SK-N-SH (cell line): ENCODE data around the gene BMPR1A. TPM values are rescaled to one million over a fixed set of nuclear protein-coding genes. Genes with fewer than 3 reads are reported as not detected.

Source experiments
- CTCF ChIA-PET: fragments of 300-600, 350-600 bp; formaldehyde crosslinking; extraction: SDS; loops from one replicate; lab custom pipeline; 2021; lab: Yijun Ruan, JAX
- POLR2A ChIA-PET: fragments of 350-600 bp; sonication (Branson Sonifier 250); formaldehyde crosslinking; extraction: SDS; loops from one replicate; lab custom pipeline; 2020; ENCODE audit warnings: antibody characterized with exemption, inconsistent platforms; lab: Yijun Ruan, JAX
- DNase-seq: peaks from one replicate; pipeline ENCODE4 v3.0.0; 2012
- H2AFZ ChIP-seq: fragments of 200-600 bp; sonication (generic); 2 replicates; pipeline ENCODE4 v1.8.1; 2016; ENCODE audit warnings: antibody characterized with exemption, mild to moderate bottlenecking, low read depth
- H3F3A ChIP-seq: fragments of 200-600 bp; sonication (generic); replicated peaks from 2 replicates; pipeline ENCODE3; 2016; ENCODE audit warnings: antibody characterized with exemption, mild to moderate bottlenecking; ENCODE audit not compliant: insufficient read depth
- H3K27ac ChIP-seq, 2 experiments: fragments of 200-500 bp in 1 of 2; fragments of 200-600 bp in 1 of 2; sonication (Bioruptor generic) in 1 of 2; sonication (generic), shearing (Covaris generic) in 1 of 2; 2 replicates each; pipeline versions ENCODE4 v1.5.1 to v1.6.1; 2014 to 2016; ENCODE audit warnings: low read depth in 2 of 2, inconsistent platforms in 1 of 2, low read length in 1 of 2, mild to moderate bottlenecking in 1 of 2, mixed read lengths in 1 of 2
- H3K27me3 ChIP-seq: fragments of 200-600 bp; sonication (generic), shearing (Covaris generic); 2 replicates; pipeline ENCODE4 v1.6.1; 2016; ENCODE audit warnings: mixed run types; ENCODE audit not compliant: insufficient read depth
- H3K36me3 ChIP-seq, 2 experiments: fragments of 200-500 bp in 1 of 2; fragments of 200-600 bp in 1 of 2; sonication (Bioruptor generic) in 1 of 2; sonication (generic) in 1 of 2; replicated peaks in 1 of 2; 2 replicates each; pipeline versions ENCODE3 to v1.5.1; 2014 to 2016; ENCODE audit warnings: low read length in 1 of 2, mild to moderate bottlenecking in 1 of 2; ENCODE audit not compliant: insufficient read depth in 2 of 2, control insufficient read depth in 1 of 2
- H3K4me1 ChIP-seq, 2 experiments: fragments of 200-500 bp in 1 of 2; fragments of 200-600 bp in 1 of 2; sonication (Bioruptor generic) in 1 of 2; sonication (generic), shearing (Covaris generic) in 1 of 2; 2 replicates each; pipeline versions ENCODE4 v1.5.1 to v1.6.1; 2014 to 2016; ENCODE audit warnings: low read depth in 1 of 2, low read length in 1 of 2, mixed run types in 1 of 2; ENCODE audit not compliant: insufficient read depth in 2 of 2, control insufficient read depth in 1 of 2
- H3K4me2 ChIP-seq: fragments of 200-600 bp; sonication (generic), shearing (Covaris generic); 2 replicates; pipeline ENCODE4 v1.6.1; 2017; ENCODE audit warnings: mixed run types
- H3K4me3 ChIP-seq, 2 experiments: fragments of 200-500 bp in 1 of 2; fragments of 200-600 bp in 1 of 2; sonication (Bioruptor generic) in 1 of 2; sonication (generic), shearing (Covaris generic) in 1 of 2; 2 replicates each; pipeline versions ENCODE4 v1.5.1 to v1.8.1; 2014 to 2016; ENCODE audit warnings: low read depth in 2 of 2, inconsistent platforms in 1 of 2, low read length in 1 of 2, mild to moderate bottlenecking in 1 of 2, mixed read lengths in 1 of 2, moderate library complexity in 1 of 2
- H3K79me2 ChIP-seq: fragments of 200-600 bp; sonication (generic); 2 replicates; pipeline ENCODE4 v1.8.1; 2017; ENCODE audit warnings: mild to moderate bottlenecking; ENCODE audit not compliant: insufficient read depth
- H3K9ac ChIP-seq: fragments of 200-600 bp; sonication (generic); 2 replicates; pipeline ENCODE4 v1.6.1; 2017; ENCODE audit warnings: mixed run types
- H3K9me2 ChIP-seq: fragments of 200-600 bp; sonication (generic); 2 replicates; pipeline ENCODE4 v1.6.1; 2017; ENCODE audit warnings: mixed run types
- H3K9me3 ChIP-seq: fragments of 200-600 bp; sonication (generic); 2 replicates; pipeline ENCODE4 v1.6.1; 2017; ENCODE audit warnings: mixed run types, mild to moderate bottlenecking, moderate library complexity
- H4K20me1 ChIP-seq: fragments of 200-600 bp; sonication (generic); 2 replicates; pipeline ENCODE4 v1.6.1; 2017; ENCODE audit warnings: mild to moderate bottlenecking, mixed run types; ENCODE audit not compliant: insufficient read depth
- ELF1 ChIP-seq: IDR thresholded peaks from 2 replicates; pipeline ENCODE4 v1.4.0; 2012
- EP300 ChIP-seq, 2 experiments: IDR thresholded peaks; 2 replicates each; pipeline versions ENCODE4 v1.4.0 to v1.6.1; 2012; ENCODE audit warnings: borderline replicate concordance in 1 of 2, low read depth in 1 of 2, low read length in 1 of 2
- FOSL2 ChIP-seq: IDR thresholded peaks from 2 replicates; pipeline ENCODE4 v1.4.0; 2012; ENCODE audit warnings: low read depth, mild to moderate bottlenecking, moderate library complexity, borderline replicate concordance
- FOXJ3 ChIP-seq: sonication (generic); formaldehyde crosslinking; IDR thresholded peaks from 2 replicates; pipeline ENCODE4 v1.5.1; 2020; ENCODE audit warnings: mild to moderate bottlenecking, missing genetic modification reagents
- MAX ChIP-seq: IDR thresholded peaks from 2 replicates; pipeline ENCODE4 v1.4.0; 2012; ENCODE audit warnings: low read depth
- MEF2A ChIP-seq: IDR thresholded peaks from 2 replicates; pipeline ENCODE4 v1.4.0; 2012; ENCODE audit warnings: low read depth, borderline replicate concordance
- NRF1 ChIP-seq: IDR thresholded peaks from 2 replicates; pipeline ENCODE4 v1.6.1; 2012; ENCODE audit warnings: low read depth, mild to moderate bottlenecking, low read length
- PBX3 ChIP-seq: IDR thresholded peaks from 2 replicates; pipeline ENCODE4; 2012
- RCOR1 ChIP-seq: fragments of 150-350 bp; IDR thresholded peaks from 2 replicates; pipeline ENCODE4 v1.6.1; 2017; ENCODE audit warnings: antibody characterized with exemption, low read length
- RFX5 ChIP-seq: IDR thresholded peaks from 2 replicates; pipeline ENCODE4 v1.6.1; 2012; ENCODE audit warnings: mild to moderate bottlenecking, improper control_type of control experiment, low read length
- SIN3A ChIP-seq: IDR thresholded peaks from 2 replicates; pipeline ENCODE4 v1.6.1; 2012; ENCODE audit warnings: low read depth, mild to moderate bottlenecking, low read length, moderate library complexity, borderline replicate concordance
- TAF1 ChIP-seq: IDR thresholded peaks from 2 replicates; pipeline ENCODE4 v1.6.1; 2012; ENCODE audit warnings: low read depth, mild to moderate bottlenecking, low read length, moderate library complexity, borderline replicate concordance
- TCF12 ChIP-seq: IDR thresholded peaks from 2 replicates; pipeline ENCODE4 v1.4.0; 2012
- YY1 ChIP-seq: IDR thresholded peaks from 2 replicates; pipeline ENCODE4 v1.4.0; 2012; ENCODE audit warnings: low read depth, mild to moderate bottlenecking
- WGBS: methylation state at CpG from one replicate; pipeline ENCODE4 v1.1.6; 2017; ENCODE audit warnings: low lambda C conversion rate; 5-methylcytosine and 5-hydroxymethylcytosine counted together
- polyA plus RNA-seq, 3 experiments: library from polyadenylated mRNA; depleted of rRNA; stranded (reverse); fragments of >200 nt; gene quantifications; 2 replicates each; pipeline ENCODE4 v1.2.3, GENCODE V29; 2012

Gene BMPR1A
- polyA plus RNA-seq, 1 of the 3 experiments (the other 2 are of a cell fraction): 12.7 TPM

- ChIA-PET CTCF (interaction anchor here (0.8 kb wide), 2 partner anchors 11 to 250 kb away, joined by 3 read pairs; no protein-coding TSS in a partner anchor), POLR2A (interaction anchor here (1.3 kb wide), 1 partner anchor 152 kb away, joined by 3 read pairs; the partner anchor contains the start of genes GLUD1 and SHLD2)
- no peak overlapping the region for H3K4me2 ChIP-seq
- no peaks in the 10 kb centered on the region for H3K36me3 ChIP-seq
- no peaks in the 10 kb centered on the region for H3K9me2 ChIP-seq
- peaks cover under 1% of the 10 kb centered on the region for H3F3A ChIP-seq
- no peak overlapping the region for H3K9ac ChIP-seq
- 96% methylated on average over 36 of the region's 94 CpGs for WGBS
- H3K4me1 ChIP-seq: peaks cover 0 to 18% of the 10 kb centered on the region in 2 experiments; a peak in 1 of 4 replicates
- no peaks in the 10 kb centered on the region for H3K9me3 ChIP-seq
- no peak overlapping the region for H2AFZ ChIP-seq
- no peaks in the 10 kb centered on the region for H3K27me3 ChIP-seq
- no peaks in the 10 kb centered on the region for H4K20me1 ChIP-seq
- H3K27ac ChIP-seq: no peak overlapping the region
- H3K79me2 ChIP-seq: no peaks in the 10 kb centered on the region
- no peak for DNase-seq
- TF ChIP-seq RFX5 (no peak), PBX3 (no peak), MAX (no peak), RCOR1 (no peak), TAF1 (no peak), FOSL2 (no peak), YY1 (no peak), EP300 (IDR thresholded peaks at IDR 0.05; ENCODE audit: borderline replicate concordance in 1 of 2, low read depth in 1 of 2, low read length in 1 of 2) (no peak), TCF12 (no peak), ELF1 (no peak), FOXJ3 (CRISPR knock-in tag) (no peak)
- H3K4me3 ChIP-seq: no peak overlapping the region
Measured at GRCh38 chr10:86942441-86943315, 186.3 kb downstream of the BMPR1A start.

GRCh38 chr10:86943316-86944030, 187.1 kb downstream of the BMPR1A start:
- ChIA-PET CTCF (interaction anchor here (0.6 to 1.2 kb wide), 3 partner anchors 11 to 131 kb away, joined by 3 read pairs; no protein-coding TSS in a partner anchor), POLR2A (interaction anchor here (1.3 kb wide), 1 partner anchor 152 kb away, joined by 3 read pairs; the partner anchor contains the start of genes GLUD1 and SHLD2)
- no peaks in the 10 kb centered on the region for H3K9me3 ChIP-seq
- WGBS: 97% methylated on average over 14 of the region's 30 CpGs
- H3K9me2 ChIP-seq: no peaks in the 10 kb centered on the region
- no peak overlapping the region for H3K4me3 ChIP-seq
- no peaks in the 10 kb centered on the region for H3F3A ChIP-seq
- no peaks in the 10 kb centered on the region for H3K79me2 ChIP-seq
- H3K27me3 ChIP-seq: no peaks in the 10 kb centered on the region
- H4K20me1 ChIP-seq: no peaks in the 10 kb centered on the region
- no peak overlapping the region for H2AFZ ChIP-seq
- H3K4me2 ChIP-seq: no peak overlapping the region
- H3K36me3 ChIP-seq: no peaks in the 10 kb centered on the region
- no peak for DNase-seq
- peaks cover 0 to 18% of the 10 kb centered on the region in 2 experiments; a peak in 1 of 4 replicates for H3K4me1 ChIP-seq
- no peak overlapping the region for H3K27ac ChIP-seq
- TF ChIP-seq SIN3A: no peak
- no peak for TF ChIP-seq NRF1
- no peak for TF ChIP-seq MEF2A
- H3K9ac ChIP-seq: no peak overlapping the region
